Measurements from ENCODE around the gene SLC2A11.
"Not testable (repeated sequence)": the region's sequence is repeated elsewhere in the genome, so short reads cannot be mapped to it uniquely, and the experiment has no call there.

Gene SLC2A11

GRCh38 chr22:23915290-23915689 lies 57.6 kb downstream of the SLC2A11 start:
- DNase-seq (ENCODE audit: insufficient read length), result no peak
- no peak for TF ChIP-seq POLR2A (IDR thresholded peaks at IDR 0.05; ENCODE audit: low read depth, low read length)
- no peak for TF ChIP-seq POLR2AphosphoS5 (IDR thresholded peaks at IDR 0.05; ENCODE audit: low read depth, low read length)
- no peak for FAIRE-seq

DNA sequence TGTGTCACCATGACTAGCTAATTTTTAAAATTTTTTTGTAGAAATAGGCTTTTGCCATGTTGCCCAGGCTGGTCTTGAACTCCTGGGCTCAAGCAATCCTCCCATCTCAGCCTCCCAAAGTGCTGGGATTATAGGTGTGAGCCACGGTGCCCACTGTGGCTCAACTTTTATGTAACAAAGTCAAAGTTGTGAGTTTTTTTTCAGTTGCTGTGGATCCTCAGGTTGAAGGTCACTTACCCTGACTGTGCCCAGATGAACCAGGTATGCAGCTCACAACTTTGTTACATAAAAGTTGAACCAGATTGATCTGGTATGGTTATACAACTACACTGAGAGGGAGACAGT lies 62.6 kb downstream of the SLC2A11 start:
- FAIRE-seq, result not testable (repeated sequence)

DNA sequence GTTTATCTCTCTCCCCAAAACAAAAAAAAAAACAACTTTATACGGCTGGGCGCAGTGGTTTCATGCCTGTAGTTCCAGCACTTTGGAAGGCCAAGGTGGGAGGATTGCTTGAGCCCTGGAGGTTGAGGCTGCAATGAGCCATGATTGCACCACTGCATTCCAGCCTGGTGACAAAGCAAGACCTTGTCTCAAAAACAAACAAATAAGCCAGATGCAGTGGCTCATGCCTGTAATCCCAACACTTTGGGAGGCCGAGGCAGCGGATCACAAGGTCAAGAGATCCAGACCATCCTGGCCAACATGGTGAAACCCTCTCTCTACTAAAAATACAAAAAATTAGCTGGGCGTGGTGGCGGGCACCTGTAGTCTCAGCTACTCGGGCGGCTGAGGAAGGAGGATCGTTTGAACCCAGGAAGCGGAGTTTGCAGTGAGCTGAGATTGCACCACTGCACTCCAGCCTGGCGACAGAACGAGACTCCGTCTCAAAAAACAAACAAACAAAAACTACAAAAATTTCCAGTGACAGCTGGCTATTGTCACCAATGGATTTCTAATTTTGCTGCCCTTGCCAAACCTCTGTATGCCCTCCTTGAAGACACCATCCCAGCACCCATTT lies 64.0 kb downstream of the SLC2A11 start:
- DNase-seq (ENCODE audit: insufficient read length); FAIRE-seq: not testable (repeated sequence)

More for the DNA sequence above, 62.6 kb downstream of the SLC2A11 start:
- DNase-seq (ENCODE audit: insufficient read length), result not testable (repeated sequence)

DNA sequence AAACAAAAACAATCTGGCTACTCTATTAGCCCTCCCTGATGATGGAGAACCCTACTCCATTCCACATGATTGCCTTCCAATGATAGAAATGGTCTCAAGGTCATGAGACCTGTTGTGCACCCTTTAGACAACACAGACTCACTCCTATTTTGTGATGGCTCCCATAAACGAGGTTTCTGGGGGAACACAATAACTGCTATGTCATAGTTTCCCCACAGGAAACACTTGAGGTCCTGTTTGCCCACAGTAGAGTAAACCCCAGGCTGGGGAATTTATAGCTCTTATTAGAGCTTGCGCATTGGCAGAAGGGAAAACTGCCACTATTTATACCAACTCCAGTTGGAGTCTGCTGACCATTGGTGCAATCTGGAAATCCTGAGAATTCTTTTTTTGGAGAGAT lies 65.2 kb downstream of the SLC2A11 start:
- DNase-seq (ENCODE audit: insufficient read length) (no peak), FAIRE-seq (no peak)
- no peak for TF ChIP-seq POLR2A (IDR thresholded peaks at IDR 0.05; ENCODE audit: low read depth, low read length)
- no peak for TF ChIP-seq POLR2AphosphoS5 (IDR thresholded peaks at IDR 0.05; ENCODE audit: low read depth, low read length)
- TF ChIP-seq TAF1 (IDR thresholded peaks at IDR 0.05; ENCODE audit: borderline replicate concordance, low read depth, low read length), result no peak

DNA sequence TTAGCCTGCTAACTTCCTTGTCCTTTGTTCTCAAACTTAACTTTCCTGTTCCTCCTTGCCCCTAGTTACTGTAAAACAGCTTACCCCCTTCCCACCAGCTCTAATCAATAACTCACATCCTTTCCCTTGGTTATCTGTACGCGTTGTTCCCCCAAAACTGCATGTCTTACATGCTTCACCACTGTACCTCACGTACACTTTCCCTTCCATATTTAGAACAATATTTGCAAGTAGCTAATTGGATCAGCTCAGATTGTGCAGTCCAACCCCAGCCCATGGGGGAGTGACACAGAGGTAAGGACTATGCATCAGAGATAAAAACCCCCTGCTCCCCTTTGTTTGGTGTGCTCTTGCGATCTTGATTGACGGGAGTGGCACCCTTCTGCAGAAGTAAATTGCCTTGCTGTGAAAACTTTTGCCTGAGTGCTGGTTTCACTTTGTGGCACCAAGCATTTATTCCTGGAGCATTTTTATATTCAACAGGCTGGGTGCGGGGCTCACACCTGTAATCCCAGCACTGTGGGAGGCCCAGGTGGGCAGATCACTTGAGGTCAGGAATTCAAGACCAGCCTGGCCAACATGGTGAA lies 67.4 kb downstream of the SLC2A11 start:
- TF ChIP-seq TAF1 (IDR thresholded peaks at IDR 0.05; ENCODE audit: borderline replicate concordance, low read depth, low read length), result no peak
- no peak for TF ChIP-seq POLR2AphosphoS5 (IDR thresholded peaks at IDR 0.05; ENCODE audit: low read depth, low read length)
- no peak for TF ChIP-seq POLR2A (IDR thresholded peaks at IDR 0.05; ENCODE audit: low read depth, low read length)
- no peak for FAIRE-seq
- DNase-seq (ENCODE audit: insufficient read length), result no peak

DNA sequence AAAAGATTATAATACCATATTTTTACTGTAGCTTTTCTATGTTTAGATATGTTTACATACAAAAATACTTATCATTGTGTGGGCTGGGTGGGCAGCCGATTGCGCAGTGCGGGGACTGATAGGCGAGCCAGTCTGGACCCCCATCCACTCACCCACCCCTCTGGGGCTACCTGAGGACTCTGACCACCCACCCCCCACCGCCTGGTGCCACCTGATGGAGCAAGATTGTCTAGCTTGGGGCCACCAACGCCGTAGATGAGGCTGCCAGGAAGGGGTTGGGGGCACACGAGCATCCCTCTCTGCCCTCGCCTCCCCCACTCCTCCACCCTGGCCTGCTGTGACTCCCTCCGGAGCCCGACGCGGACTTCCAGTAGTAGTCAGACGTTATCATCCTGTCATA lies 68.9 kb downstream of the SLC2A11 start:
- FAIRE-seq, result no peak
- no peak for DNase-seq (ENCODE audit: insufficient read length)
- TF ChIP-seq POLR2AphosphoS5 (IDR thresholded peaks at IDR 0.05; ENCODE audit: low read depth, low read length), result no peak
- no peak for TF ChIP-seq POLR2A (IDR thresholded peaks at IDR 0.05; ENCODE audit: low read depth, low read length)
- no peak for TF ChIP-seq TAF1 (IDR thresholded peaks at IDR 0.05; ENCODE audit: borderline replicate concordance, low read depth, low read length)

Data from GM12892 (cell line).